ENCODE results near the gene ATXN2L. TPM values are rescaled to one million over a fixed set of nuclear protein-coding genes. Genes with fewer than 3 reads are reported as not detected.
A peak's percentile ranks its signal among the peaks of the same experiment; 100 is the strongest.
"Not testable (repeated sequence)": the region's sequence is repeated elsewhere in the genome, so short reads cannot be mapped to it uniquely, and the experiment has no call there.

Gene ATXN2L, protein sequence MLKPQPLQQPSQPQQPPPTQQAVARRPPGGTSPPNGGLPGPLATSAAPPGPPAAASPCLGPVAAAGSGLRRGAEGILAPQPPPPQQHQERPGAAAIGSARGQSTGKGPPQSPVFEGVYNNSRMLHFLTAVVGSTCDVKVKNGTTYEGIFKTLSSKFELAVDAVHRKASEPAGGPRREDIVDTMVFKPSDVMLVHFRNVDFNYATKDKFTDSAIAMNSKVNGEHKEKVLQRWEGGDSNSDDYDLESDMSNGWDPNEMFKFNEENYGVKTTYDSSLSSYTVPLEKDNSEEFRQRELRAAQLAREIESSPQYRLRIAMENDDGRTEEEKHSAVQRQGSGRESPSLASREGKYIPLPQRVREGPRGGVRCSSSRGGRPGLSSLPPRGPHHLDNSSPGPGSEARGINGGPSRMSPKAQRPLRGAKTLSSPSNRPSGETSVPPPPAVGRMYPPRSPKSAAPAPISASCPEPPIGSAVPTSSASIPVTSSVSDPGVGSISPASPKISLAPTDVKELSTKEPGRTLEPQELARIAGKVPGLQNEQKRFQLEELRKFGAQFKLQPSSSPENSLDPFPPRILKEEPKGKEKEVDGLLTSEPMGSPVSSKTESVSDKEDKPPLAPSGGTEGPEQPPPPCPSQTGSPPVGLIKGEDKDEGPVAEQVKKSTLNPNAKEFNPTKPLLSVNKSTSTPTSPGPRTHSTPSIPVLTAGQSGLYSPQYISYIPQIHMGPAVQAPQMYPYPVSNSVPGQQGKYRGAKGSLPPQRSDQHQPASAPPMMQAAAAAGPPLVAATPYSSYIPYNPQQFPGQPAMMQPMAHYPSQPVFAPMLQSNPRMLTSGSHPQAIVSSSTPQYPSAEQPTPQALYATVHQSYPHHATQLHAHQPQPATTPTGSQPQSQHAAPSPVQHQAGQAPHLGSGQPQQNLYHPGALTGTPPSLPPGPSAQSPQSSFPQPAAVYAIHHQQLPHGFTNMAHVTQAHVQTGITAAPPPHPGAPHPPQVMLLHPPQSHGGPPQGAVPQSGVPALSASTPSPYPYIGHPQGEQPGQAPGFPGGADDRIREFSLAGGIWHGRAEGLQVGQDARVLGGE
- total RNA-seq, result 15.7 and 22.8 TPM in 2 replicates

DNA sequence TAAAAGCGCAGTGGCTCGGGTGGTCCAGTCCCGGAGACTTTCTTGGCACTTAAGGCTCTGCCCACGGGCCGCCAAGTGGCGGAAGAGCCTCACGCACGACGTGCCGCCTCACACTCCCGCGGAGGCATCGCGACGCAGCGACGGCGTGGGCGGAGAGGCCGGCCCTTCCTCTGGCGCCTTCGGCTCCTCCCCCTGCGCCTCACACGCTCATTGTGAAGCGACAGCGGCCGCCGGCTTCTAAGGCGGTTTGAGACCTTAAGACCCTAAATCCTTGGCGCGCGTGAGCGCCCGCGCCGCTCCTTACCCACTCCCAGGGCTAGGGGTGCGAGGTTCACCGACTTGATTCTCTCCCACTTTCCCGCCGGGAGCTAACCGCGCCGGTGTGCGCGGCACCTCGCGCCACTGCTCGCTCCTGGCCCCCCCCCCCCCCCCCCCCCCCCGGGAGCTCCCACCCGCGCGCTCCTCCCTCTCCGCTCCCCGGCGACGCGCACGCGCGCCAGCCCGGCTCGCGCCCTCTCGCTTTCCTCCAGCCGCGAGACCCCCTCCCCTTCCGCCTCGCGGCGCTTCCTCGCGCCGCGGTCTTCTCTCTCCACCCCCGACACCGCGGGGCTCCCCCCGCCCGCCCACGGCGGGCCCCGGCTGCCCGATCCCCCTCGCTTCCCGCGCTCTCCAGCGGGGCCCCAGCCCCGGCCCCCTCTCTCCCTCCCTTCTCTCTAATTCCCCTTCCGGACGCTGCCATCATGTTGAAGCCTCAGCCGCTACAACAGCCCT, at the start of gene ATXN2L:
Gene ATXN2L (plus strand): TSS at position 480 of the 771 bp plus-strand sequence. CDS start 261 bp downstream, at position 741.
- peak; percentile 97 to 98 for DNase-seq (ENCODE audit: low read depth in 2 of 2)

DNA sequence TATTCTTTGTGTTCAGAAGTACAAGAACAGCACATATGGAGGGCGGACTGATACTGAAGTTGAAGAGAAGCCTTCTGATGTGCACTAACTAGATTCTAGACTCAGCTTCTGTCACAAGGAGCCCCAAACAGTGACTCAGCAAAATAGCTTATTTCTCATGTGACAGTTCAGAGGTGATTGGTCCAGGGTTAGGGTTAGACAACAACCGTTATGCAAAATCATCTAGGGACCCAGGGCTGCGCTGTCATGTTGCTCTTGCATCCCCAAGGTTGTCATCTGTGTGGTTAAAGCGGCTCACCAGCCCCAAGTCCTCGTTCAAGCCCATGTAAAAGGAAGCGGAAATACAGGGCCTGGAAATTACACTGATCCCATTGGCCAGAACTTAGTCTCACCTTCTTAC, 41.1 kb upstream of the ATXN2L start:
- not testable (repeated sequence) for DNase-seq (ENCODE audit: low read depth in 2 of 2)

- not testable (repeated sequence) for DNase-seq (ENCODE audit: low read depth in 2 of 2)
These were observed 40.4 kb upstream of the ATXN2L start for GRCh38 chr16:28782357-28782756.

DNA sequence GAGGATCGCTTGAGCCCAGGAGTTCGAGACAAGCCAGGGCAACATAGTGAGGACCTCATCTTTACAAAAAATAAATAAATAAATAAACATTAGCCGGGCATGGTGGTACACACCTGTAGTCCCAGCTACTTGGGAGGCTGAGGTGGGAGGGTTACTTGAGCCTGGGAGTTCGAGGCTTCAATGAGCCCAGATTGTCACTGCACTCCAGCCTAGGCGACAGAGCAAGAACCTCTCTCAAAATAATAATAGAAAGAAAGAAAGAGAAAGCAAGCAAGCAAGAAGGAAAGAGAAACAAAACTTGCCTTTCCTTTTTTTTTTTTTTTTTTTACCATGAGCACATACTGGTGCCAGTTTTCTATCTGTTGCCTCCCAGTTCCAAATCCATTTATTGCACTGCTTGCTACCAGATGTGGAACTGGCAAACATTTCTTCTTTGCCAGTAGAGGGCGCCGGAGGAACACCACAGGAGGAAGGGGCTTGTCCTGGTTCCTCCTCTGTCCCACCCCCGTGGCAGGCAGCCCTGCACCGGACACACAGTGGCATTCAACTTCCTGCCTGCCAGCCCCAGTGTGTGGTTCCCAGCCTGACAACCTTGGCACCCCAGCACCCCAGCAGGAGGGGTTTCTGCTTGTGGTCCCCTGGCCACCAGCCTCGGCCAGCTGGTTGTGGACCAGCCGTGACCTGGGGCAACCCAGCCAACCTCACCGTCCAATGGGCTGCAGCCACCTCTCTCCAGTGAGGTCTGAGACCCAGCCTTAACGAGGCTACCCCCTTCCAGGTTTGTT, 20.4 kb upstream of the ATXN2L start:
- peak; percentile 85 for DNase-seq (ENCODE audit: low read depth in 2 of 2)

DNA sequence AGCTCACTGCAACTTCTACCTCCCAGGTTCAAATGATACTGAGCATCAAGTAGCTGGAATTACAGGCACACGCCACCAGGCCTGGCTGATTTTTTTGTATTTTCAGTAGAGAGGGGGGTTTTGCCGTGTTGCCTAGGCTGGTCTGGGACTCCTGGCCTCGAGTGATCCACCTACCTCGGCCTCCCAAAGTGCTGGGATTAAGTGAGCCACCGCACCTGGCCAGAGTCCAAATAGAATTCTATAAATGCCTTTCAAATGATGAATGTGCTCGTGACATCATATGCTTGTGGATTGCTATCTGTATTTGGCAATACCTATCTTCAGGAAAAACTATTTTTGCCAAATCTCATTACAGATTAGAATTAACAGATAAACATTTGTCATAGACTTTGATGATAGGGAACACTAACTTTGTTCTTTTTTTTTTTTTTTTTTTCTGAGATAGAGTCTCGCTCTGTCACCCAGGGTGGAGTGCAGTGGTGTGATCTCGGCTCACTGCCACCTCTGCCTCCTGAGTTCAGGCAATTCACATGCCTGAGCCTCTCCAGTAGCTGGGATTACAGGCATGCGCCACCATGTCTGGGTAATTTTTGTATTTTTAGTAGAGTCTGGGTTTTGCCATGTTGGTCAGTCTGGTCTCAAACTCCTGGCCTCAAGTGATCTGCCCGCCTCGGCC, 15.2 kb upstream of the ATXN2L start:
- DNase-seq (ENCODE audit: low read depth in 2 of 2), result not testable (repeated sequence)

DNA sequence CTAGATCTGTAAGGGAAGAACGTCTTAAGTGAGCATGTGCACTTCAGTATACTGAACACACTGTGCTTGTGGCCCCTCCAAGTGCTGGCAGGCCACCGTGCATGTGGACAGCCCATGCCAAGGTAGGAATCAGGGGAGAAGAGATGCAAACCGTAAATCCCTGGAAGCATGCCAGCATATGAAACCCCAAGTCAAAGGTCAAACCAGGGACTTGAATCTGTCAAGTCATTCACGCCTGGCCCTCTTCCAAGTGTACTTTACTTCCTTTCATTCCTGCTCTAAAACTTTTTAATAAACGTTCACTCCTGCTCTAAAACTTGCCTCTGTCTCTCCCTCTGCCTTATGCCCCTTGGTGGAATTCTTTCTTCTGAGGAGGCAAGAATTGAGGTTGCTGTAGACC, 2.8 kb upstream of the ATXN2L start:
- DNase-seq (ENCODE audit: low read depth in 2 of 2), result no peak

DNA sequence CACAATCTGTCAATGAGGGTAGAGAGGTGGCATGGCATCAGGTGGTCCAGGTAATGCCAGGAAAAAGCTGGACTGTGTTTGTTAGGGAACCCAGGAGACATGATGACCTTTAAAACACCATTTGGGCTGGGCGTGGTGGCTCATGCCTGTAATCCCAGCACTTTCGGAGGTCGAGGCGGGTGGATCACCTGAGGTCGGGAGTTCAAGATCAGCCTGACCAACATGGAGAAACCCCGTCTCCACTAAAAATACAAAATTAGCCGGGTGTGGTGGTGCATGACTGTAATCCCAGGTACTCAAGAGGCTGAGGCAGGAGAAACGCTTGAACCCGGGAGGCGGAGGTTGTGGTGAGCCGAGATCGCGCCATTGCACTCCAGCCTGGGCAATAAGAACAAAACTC, 2.3 kb upstream of the ATXN2L start:
- DNase-seq (ENCODE audit: low read depth in 2 of 2), result not testable (repeated sequence)

DNA sequence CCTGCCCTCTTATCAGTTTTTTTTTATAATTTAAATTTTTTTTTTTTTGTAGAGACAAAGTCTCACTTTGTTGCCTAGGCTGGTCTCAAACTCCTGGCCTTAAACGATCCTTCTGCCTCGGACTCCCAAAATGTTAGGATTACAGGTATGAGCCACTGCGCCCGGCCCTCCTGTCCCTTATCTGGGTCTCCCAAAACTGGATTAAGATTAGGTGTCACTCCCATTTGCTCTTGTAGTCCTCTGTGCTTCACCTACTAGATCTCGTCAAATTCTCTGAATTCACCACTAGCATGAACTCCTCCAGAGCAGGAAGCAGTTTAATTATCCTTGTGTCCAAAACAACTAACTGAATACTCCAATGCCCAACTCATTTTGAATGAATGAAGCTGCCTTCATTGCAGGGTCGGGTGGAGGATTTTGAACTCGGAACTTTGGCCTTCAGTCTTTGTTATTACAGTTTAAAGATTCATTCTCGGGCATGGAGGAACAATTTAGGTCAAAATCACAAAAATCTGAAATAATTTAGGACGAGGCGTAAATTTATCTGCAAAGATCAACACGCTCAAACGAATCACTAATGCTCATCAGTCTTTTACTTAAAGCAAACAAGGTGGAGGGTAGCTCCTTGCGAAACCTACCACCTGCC, 802 bp upstream of the ATXN2L start:
- peak in 1 of 2 donors; percentile 14 for DNase-seq (ENCODE audit: low read depth in 2 of 2)

- no peak for DNase-seq (ENCODE audit: low read depth in 2 of 2)
These were observed 583 bp downstream of the ATXN2L start for GRCh38 chr16:28823291-28823872.

GRCh38 chr16:28823873-28824716, 1.3 kb downstream of the ATXN2L start:
- DNase-seq (ENCODE audit: low read depth in 2 of 2), result peak; percentile 99

GRCh38 chr16:28824717-28824973, 1.8 kb downstream of the ATXN2L start:
- no peak for DNase-seq (ENCODE audit: low read depth in 2 of 2)

- DNase-seq (ENCODE audit: low read depth in 2 of 2), result peak; percentile 62 to 72
These were observed 3.3 kb downstream of the ATXN2L start for GRCh38 chr16:28826141-28826540.

- DNase-seq (ENCODE audit: low read depth in 2 of 2), result no peak
These were observed 6.9 kb downstream of the ATXN2L start for GRCh38 chr16:28829747-28830146.

DNA sequence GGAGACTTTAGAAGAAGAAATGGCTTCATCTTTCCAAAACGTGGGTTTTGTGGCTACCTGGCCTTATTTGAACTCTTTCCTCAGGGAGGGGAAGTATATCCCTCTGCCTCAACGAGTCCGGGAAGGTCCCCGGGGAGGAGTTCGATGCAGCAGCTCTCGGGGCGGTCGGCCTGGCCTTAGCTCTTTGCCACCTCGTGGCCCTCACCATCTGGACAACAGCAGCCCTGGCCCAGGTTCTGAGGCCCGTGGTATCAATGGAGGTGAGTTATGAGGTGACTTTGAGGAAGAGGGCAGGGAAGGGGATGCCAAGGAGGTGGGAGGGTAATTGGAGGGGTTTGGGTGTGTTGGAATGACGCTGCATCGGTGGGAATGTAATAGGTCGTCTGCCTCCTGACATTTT, 7.7 kb downstream of the ATXN2L start:
- DNase-seq (ENCODE audit: low read depth in 2 of 2), result no peak

- DNase-seq (ENCODE audit: low read depth in 2 of 2), result no peak
These were observed 11.6 kb downstream of the ATXN2L start for GRCh38 chr16:28834349-28834748.

DNA sequence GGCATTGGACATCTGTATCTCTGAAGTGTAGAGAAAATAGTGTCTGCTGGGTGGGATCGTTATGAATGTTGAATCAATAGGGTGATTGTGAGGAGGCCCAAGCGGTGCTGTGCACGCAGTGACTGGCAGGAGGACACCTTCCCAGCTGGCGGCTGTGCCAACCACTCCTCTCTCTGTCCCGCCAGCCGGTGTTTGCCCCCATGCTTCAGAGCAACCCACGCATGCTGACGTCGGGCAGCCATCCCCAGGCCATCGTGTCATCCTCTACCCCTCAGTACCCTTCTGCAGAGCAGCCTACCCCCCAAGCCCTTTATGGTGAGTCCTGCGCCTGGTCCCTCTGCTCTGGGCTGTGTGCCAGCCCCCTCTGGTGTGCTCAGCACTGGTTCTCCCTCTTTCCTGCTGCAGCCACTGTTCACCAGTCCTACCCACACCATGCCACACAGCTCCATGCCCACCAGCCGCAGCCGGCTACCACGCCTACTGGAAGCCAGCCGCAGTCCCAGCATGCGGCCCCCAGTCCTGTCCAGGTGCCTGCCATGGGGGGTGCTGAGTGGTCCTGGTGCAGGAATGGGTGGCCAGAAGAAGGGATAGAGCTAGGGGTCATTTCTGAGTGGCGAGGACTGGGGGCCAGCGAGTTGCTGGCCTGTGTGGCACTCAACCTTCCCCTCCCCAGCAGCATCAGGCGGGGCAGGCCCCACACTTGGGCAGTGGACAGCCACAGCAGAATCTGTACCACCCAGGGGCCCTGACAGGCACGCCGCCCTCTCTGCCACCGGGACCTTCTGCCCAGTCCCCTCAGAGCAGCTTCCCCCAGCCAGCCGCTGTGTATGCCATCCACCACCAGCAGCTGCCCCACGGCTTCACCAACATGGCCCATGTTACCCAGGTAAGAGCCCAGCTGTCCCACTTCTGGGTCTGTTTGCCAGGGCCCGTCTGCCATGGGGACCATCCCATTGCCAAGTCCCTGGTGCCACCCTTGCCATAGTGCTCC, 12.4 kb downstream of the ATXN2L start:
- no peak for DNase-seq (ENCODE audit: low read depth in 2 of 2)

Data from lung microvascular endothelial cell (primary cell).